Measurements from ENCODE around the gene PIK3R1.

Gene PIK3R1

GRCh38 chr5:68215208-68215897, at the start of gene PIK3R1:
Gene PIK3R1, plus strand, starts transcription at chr5:68215756. Its CDS starts 10,920 bp downstream, at chr5:68226676.
- DNase-seq (ENCODE audit: extremely low read depth, low read depth): peak; percentile 56
- no peak for TF ChIP-seq CTCF (IDR thresholded peaks at IDR 0.05; ENCODE audit: low read depth, low read length, missing control alignments)
- peak within 1 kb of the TSS; percentile 87 for H3K4me3 ChIP-seq (replicated peaks; ENCODE audit: low read depth, low read length)

- no peak for TF ChIP-seq CTCF (IDR thresholded peaks at IDR 0.05; ENCODE audit: low read depth, low read length, missing control alignments)
- no peak overlapping the region for H3K4me3 ChIP-seq (replicated peaks; ENCODE audit: low read depth, low read length)
- DNase-seq (ENCODE audit: extremely low read depth, low read depth): no peak
Observed at GRCh38 chr5:68167195-68167651, 48.3 kb upstream of the PIK3R1 start.

- no peak for TF ChIP-seq CTCF (IDR thresholded peaks at IDR 0.05; ENCODE audit: low read depth, low read length, missing control alignments)
- DNase-seq (ENCODE audit: extremely low read depth, low read depth): no peak
- no peak overlapping the region for H3K4me3 ChIP-seq (replicated peaks; ENCODE audit: low read depth, low read length)
Observed at GRCh38 chr5:68169903-68170302, 45.7 kb upstream of the PIK3R1 start.

- DNase-seq (ENCODE audit: extremely low read depth, low read depth): no peak
- H3K4me3 ChIP-seq (replicated peaks; ENCODE audit: low read depth, low read length): no peak overlapping the region
- TF ChIP-seq CTCF (IDR thresholded peaks at IDR 0.05; ENCODE audit: low read depth, low read length, missing control alignments): no peak
Observed at GRCh38 chr5:68170826-68171558, 44.6 kb upstream of the PIK3R1 start.

GRCh38 chr5:68172314-68172713, 43.2 kb upstream of the PIK3R1 start:
- DNase-seq (ENCODE audit: extremely low read depth, low read depth): no peak
- no peak for TF ChIP-seq CTCF (IDR thresholded peaks at IDR 0.05; ENCODE audit: low read depth, low read length, missing control alignments)
- H3K4me3 ChIP-seq (replicated peaks; ENCODE audit: low read depth, low read length): no peak overlapping the region

- no peak for TF ChIP-seq CTCF (IDR thresholded peaks at IDR 0.05; ENCODE audit: low read depth, low read length, missing control alignments)
- DNase-seq (ENCODE audit: extremely low read depth, low read depth): no peak
- H3K4me3 ChIP-seq (replicated peaks; ENCODE audit: low read depth, low read length): no peak overlapping the region
Observed at GRCh38 chr5:68173007-68173406, 42.5 kb upstream of the PIK3R1 start.
